ENCODE results near the gene USP48. TPM values are rescaled to one million over a fixed set of nuclear protein-coding genes. Genes with fewer than 3 reads are reported as not detected.

USP48 gene
- total RNA-seq, 1 donor from 2014 or later, result 86.8 TPM

- intact Hi-C loops (cut with micrococcal nuclease), result no loop called here
These were observed 33.8 kb upstream of the USP48 start for GRCh38 chr1:21816602-21817302.

- intact Hi-C loops (cut with micrococcal nuclease), result no loop called here
These were observed 32.9 kb upstream of the USP48 start for GRCh38 chr1:21815724-21816321.

DNA sequence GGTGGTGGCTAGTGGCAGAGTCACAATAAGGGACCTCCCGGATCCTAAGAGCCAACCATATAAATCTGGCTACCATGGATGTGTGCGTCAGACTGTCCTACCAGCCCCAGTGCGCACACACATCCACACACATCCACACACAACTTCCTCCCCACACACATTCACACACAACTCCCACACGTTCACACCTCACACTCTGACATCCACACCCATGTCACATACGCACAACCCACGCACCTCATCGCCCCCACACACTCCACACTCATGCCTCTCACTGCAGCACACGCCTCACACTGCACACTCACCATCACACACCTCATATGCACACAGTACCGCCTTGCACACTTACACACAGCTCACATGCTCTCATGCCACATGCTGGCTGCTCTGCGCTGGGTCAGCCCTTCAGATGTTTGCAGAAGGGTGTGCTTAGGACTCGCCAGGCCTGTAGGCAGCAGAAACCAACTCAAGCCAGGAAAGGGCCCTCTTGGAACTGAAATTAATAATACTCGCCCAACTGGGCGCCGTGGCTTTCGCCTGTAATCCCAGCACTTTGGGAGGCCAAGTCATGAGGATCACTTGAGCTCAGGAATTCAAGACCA lies 32.1 kb upstream of the USP48 start:
- intact Hi-C loops (cut with micrococcal nuclease), result no loop called here

DNA sequence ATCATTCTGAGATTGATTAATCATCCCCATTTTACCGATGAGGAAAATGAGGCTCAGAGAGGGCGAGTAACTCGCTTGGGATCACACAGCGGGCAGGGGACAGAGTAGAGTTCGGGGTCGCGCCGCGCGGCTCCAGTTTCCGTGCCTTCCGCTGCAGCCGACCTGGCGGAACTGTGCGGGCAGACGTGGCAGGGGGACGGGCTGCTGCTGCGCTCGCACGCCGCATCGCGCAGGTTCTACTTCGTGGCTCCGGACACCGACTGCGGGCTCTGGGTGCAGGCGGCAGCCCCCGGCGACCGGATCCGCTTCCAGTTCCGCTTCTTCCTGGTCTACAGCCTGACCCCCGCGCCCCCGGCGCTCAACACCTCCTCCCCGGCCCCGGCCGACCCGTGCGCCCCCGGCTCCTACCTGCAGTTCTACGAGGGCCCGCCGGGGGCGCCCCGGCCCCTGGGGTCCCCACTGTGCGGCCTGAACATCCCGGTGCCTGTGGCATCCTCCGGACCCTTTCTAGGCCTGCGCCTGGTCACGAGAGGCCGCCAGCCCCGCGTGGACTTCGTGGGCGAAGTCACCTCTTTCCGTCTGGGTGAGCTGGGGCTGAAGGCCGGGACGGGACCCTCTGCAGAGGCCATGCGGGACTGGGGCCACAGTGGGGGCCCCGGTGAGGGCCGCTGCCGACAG lies 31.4 kb upstream of the USP48 start:
- intact Hi-C loops (cut with micrococcal nuclease), result no loop called here

DNA sequence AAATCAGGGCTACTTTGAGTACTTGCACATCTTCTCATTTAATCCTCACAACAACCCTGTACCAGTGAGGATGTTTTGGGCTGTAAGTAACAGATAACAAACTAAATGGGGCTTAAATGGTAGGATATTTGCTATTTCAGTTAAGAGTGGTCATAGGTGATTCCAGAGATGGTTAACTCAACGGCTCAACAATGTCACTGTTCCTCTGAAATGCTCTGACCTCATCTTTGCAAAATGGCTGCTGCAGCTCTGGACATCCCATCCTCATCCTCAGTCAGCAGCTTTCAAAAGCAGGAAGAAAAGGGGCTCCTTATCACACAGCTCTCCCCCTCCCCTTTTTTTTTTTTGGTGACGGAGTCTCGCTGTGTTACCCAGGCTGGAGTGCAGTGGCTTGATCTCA lies 30.6 kb upstream of the USP48 start:
- intact Hi-C loops (cut with micrococcal nuclease), result no loop called here

GRCh38 chr1:21811875-21812305 lies 28.9 kb upstream of the USP48 start, which contains the start of gene LDLRAD2:
Gene LDLRAD2, plus strand, starts transcription at chr1:21812265. Its CDS starts 187 bp downstream, at chr1:21812452.
- intact Hi-C loops (cut with micrococcal nuclease), result no loop called here

GRCh38 chr1:21804536-21804935 lies 21.6 kb upstream of the USP48 start:
- intact Hi-C loops (cut with micrococcal nuclease), result no loop called here

DNA sequence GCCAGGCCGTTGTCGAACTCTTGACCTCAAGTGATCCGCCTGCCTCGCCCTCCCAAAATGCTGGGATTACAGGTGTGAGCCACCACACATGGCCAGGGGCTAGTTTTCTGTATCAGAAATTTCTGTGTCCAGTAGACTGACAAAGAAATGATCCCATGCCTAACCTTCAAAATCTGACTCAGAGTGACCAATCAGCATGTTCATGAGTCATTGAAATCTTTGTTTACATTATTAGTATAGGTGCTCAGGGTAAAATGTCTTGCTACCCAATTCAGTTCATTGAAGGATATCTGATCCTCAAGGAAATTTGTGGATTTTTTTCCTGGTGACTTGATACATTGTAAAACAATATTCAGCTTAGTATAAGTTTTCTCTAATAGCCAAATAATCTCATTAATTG lies 18.2 kb upstream of the USP48 start:
- intact Hi-C loops (cut with micrococcal nuclease), result no loop called here

DNA sequence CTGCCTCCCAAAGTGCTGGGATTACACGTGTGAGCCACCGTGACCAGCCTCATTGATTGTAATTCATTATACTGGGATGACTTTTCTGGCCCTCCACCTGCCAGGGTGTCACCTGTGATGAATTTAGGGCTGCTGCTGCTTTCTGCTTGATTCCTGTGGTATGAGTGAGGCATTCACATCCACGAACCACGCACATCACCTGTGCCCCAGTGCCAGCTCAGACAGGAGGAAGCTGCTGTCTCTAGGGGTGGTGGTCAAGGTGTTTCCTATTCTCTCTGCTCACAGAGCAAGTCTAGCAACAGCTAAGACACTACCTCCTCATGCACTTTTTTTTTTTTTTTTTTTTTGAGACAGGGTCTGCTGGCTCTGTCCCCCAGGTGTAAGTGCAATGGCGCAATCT lies 16.8 kb upstream of the USP48 start:
- intact Hi-C loops (cut with micrococcal nuclease), result no loop called here

GRCh38 chr1:21795075-21795474 lies 12.1 kb upstream of the USP48 start:
- intact Hi-C loops (cut with micrococcal nuclease), result no loop called here

GRCh38 chr1:21794656-21795055 lies 11.7 kb upstream of the USP48 start:
- intact Hi-C loops (cut with micrococcal nuclease), result no loop called here

DNA sequence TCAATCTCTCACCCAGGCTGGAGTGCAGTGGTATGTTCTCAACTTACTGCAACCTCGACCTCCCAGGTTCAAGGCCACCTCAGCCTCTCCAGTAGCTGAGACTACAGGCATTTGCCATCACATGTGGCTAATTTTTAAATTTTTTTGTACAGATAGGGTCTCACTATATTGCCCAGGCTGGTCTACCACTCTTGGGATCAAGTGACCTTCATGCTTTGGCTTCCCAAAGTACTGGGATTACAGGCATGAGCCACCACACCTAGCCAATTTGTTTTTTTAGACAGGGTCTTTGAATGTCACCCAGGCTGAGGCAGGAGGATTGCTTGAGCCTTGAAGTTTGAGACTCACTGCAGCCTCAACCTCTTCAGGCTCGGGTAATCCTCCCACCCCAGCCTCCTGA lies 10.2 kb upstream of the USP48 start:
- intact Hi-C loops (cut with micrococcal nuclease), result no loop called here

DNA sequence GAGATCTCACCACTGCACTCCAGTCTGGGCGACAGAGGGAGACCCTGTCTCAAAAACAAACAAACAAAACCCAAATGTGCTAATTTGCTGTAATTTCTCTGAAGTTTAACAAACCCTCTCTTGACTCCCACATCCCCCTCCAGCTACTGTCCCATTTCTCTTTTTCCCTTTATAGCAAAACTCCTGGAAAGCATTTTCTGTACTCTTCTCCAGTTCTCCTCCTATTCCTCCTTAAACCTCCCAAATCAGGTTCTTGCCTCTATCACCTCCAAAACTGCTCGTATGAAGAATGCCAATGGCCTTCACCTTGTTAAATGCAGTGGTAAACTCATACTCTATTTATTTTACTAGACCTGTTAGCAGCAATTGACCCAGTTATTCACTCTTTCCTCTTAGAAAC lies 3.7 kb upstream of the USP48 start:
- intact Hi-C loops (cut with micrococcal nuclease), result loop anchor here (10.0 kb wide), 1 partner anchor 442 kb away; no protein-coding TSS in a partner anchor

- intact Hi-C loops (cut with micrococcal nuclease), result loop anchor here (10.0 kb wide), 1 partner anchor 441 kb away; no protein-coding TSS in a partner anchor
These were observed 2.8 kb upstream of the USP48 start for GRCh38 chr1:21785764-21786163.

- intact Hi-C loops (cut with micrococcal nuclease), result loop anchor here (1.0 to 10.0 kb wide), 4 partner anchors 268 to 668 kb away; partner anchors contain the start of genes CDC42, ECE1 and ZBTB40
These were observed 992 bp upstream of the USP48 start for GRCh38 chr1:21783679-21784603.

DNA sequence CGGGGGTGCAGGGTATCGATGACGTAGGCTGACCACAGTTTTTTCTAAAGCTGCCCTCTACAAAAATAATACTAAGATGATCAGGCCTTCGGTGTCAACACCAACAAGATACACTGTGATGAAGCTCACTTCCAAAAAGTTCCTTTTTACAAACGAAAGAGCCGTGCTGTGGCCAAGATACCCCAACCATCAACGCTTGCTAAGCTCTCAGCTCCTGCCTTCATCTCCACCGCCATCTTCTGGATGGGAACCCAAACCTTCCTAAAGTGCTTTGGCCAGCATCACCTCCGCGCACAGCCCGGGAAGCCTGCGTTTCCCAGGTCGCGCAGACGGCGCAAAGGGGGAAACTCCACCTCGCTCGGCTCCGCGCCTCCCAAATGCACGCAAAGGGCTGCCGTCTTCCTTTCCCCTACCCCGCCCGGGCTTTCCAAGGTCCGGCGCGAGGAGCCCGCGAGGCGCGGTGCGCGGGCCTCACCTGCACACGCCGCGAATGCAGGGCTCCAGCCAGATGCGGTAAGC lies 541 bp downstream of the USP48 start:
- intact Hi-C loops (cut with micrococcal nuclease), result loop anchor here (1.0 to 10.0 kb wide), 4 partner anchors 243 to 670 kb away; partner anchors contain the start of genes ECE1 and ZBTB40

GRCh38 chr1:21781815-21782348 lies 1.1 kb downstream of the USP48 start:
- intact Hi-C loops (cut with micrococcal nuclease), result loop anchor here (1.0 to 10.0 kb wide), 4 partner anchors 243 to 670 kb away; partner anchors contain the start of genes ECE1 and ZBTB40

GRCh38 chr1:21779613-21780521 lies 3.1 kb downstream of the USP48 start:
- intact Hi-C loops (cut with micrococcal nuclease), result loop anchor here (5.0 to 10.0 kb wide), 3 partner anchors 435 to 672 kb away; partner anchors contain the start of genes ECE1 and ZBTB40

GRCh38 chr1:21778405-21778727 lies 4.6 kb downstream of the USP48 start:
- intact Hi-C loops (cut with micrococcal nuclease), result no loop called here

Data from T-helper 2 cell treated with Interferon-gamma antibody and Interleukin-4, amounts not matched to agents 100 ng/mL and 5 ng/mL, for 36 hours (primary cell).